ENCODE measurements around the gene CAMK1. TPM values are rescaled to one million over a fixed set of nuclear protein-coding genes. Genes with fewer than 3 reads are reported as not detected.

CAMK1 gene
- total RNA-seq, 1 donor from 2014 or later: 28.7 TPM

GRCh38 chr3:9712415-9712814 lies 57.3 kb downstream of the CAMK1 start:
- DNase-seq (ENCODE audit: low read depth): no peak

GRCh38 chr3:9710174-9710739 lies 59.5 kb downstream of the CAMK1 start:
- no peak for DNase-seq (ENCODE audit: low read depth)

Other genes with a start within 250 kb of the CAMK1 start
- gene LHFPL4, start 216.1 kb downstream of the CAMK1 start, total RNA-seq: 0.05 TPM in 1 of 2 replicates, not detected in the other
- 37.4 and 57.1 TPM in 2 replicates for gene MTMR14, start 120.4 kb downstream of the CAMK1 start, total RNA-seq
- gene CPNE9, start 66.1 kb downstream of the CAMK1 start, total RNA-seq: not detected in 2 replicates
- gene BRPF1, start 38.2 kb downstream of the CAMK1 start, total RNA-seq: 15.5 and 23.6 TPM in 2 replicates
- 6.1 and 11.9 TPM in 2 replicates for gene OGG1, start 20.0 kb downstream of the CAMK1 start, total RNA-seq
- 55.2 and 57.5 TPM in 2 replicates for gene TADA3, start 22.5 kb upstream of the CAMK1 start, total RNA-seq
- 212 and 474 TPM in 2 replicates for gene ARPC4, start 23.1 kb upstream of the CAMK1 start, total RNA-seq
- 10.4 and 33.6 TPM in 2 replicates for gene TTLL3, start 40.3 kb upstream of the CAMK1 start, total RNA-seq
- gene RPUSD3, start 74.1 kb upstream of the CAMK1 start, total RNA-seq: 17.2 and 17.4 TPM in 2 replicates
- gene CIDEC, start 110.3 kb upstream of the CAMK1 start, total RNA-seq: 0.10 TPM in 1 of 2 replicates, not detected in the other
- 31.1 and 38.4 TPM in 2 replicates for gene JAGN1, start 120.7 kb upstream of the CAMK1 start, total RNA-seq
- 0.69 and 1.3 TPM in 2 replicates for gene IL17RE, start 132.9 kb upstream of the CAMK1 start, total RNA-seq
- gene IL17RC, start 147.2 kb upstream of the CAMK1 start, total RNA-seq: 18.9 and 29.9 TPM in 2 replicates
- 35.9 and 74.2 TPM in 2 replicates for gene CRELD1, start 163.9 kb upstream of the CAMK1 start, total RNA-seq
- gene PRRT3, start 182.5 kb upstream of the CAMK1 start, total RNA-seq: 1.0 and 3.0 TPM in 2 replicates
- 58.3 and 107 TPM in 2 replicates for gene EMC3, start 216.9 kb upstream of the CAMK1 start, total RNA-seq

Measured in renal cortical epithelial cell (primary cell).